Neuron (in vitro differentiated cells): ENCODE results near the gene METTL9.
"Not testable (repeated sequence)": the region's sequence is repeated elsewhere in the genome, so short reads cannot be mapped to it uniquely, and the experiment has no call there.

ENCODE experiments used
- H2AFZ ChIP-seq: one replicate; pipeline ENCODE4 v1.6.1; 2013; ENCODE audit warnings: low read depth, mild to moderate bottlenecking, inconsistent platforms, low read length, moderate library complexity
- H3K27me3 ChIP-seq: one replicate; pipeline ENCODE4 v1.6.1; 2013; ENCODE audit warnings: low read length; ENCODE audit not compliant: insufficient read depth
- H3K36me3 ChIP-seq: one replicate; pipeline ENCODE4 v1.6.1; 2013; ENCODE audit warnings: low read length; ENCODE audit not compliant: insufficient read depth
- H3K4me1 ChIP-seq: one replicate; pipeline ENCODE4 v1.6.1; 2013; ENCODE audit warnings: low read length; ENCODE audit not compliant: insufficient read depth
- H3K4me3 ChIP-seq: 2 replicates; pipeline ENCODE4 v1.5.1; 2013; ENCODE audit warnings: mild to moderate bottlenecking, low read length, moderate library complexity
- H3K9me3 ChIP-seq: one replicate; pipeline ENCODE4 v1.6.1; 2013; ENCODE audit warnings: low read length

Gene METTL9

GRCh38 chr16:21564367-21564766, 35.0 kb upstream of the METTL9 start:
- H2AFZ ChIP-seq, H3K36me3 ChIP-seq: not testable (repeated sequence)

GRCh38 chr16:21565507-21565860, 33.9 kb upstream of the METTL9 start:
- Histone ChIP-seq H3K4me1 (no peaks in the 10 kb centered on the region), H3K9me3 (no peaks in the 10 kb centered on the region), H2AFZ (no peak overlapping the region), H3K4me3 (no peak overlapping the region), H3K36me3 (no peaks in the 10 kb centered on the region), H3K27me3 (peaks cover 31% of the 10 kb centered on the region)

More at GRCh38 chr16:21564367-21564766, 35.0 kb upstream of the METTL9 start:
- not testable (repeated sequence) for H3K9me3 ChIP-seq, H3K4me1 ChIP-seq, H3K4me3 ChIP-seq
- peaks cover 34% of the 10 kb centered on the region for H3K27me3 ChIP-seq

GRCh38 chr16:21565861-21566669, 33.3 kb upstream of the METTL9 start:
- Histone ChIP-seq H2AFZ (no peak overlapping the region), H3K4me3 (no peak overlapping the region), H3K4me1 (no peaks in the 10 kb centered on the region), H3K27me3 (peaks cover 31% of the 10 kb centered on the region), H3K9me3 (no peaks in the 10 kb centered on the region), H3K36me3 (no peaks in the 10 kb centered on the region)

DNA sequence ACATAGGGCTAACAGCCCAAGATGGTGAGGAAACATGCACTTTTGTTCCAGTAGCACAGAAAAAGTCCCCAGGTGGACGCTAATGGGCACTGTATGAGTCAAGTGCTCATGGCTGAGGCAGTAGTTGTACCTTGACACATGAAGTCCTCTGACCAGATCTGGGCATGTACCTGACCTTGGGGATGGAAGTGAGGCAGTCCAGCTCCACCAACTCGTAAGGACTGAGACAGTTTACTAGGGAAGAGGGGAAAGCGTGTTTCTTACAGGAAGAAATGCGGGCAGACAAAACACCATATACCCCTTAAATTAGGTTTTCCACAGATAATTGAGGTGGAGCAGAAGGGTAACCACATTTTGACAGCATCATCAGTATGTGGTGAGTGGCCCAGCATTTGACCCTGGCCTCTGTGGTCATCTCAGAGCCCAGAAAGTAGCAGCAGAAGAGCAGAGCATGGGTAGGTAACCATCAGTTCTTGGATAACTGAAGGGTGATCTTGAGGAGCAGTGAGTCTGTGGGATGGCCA, 32.4 kb upstream of the METTL9 start:
- Histone ChIP-seq H3K4me1 (no peaks in the 10 kb centered on the region), H3K4me3 (no peak overlapping the region), H2AFZ (no peak overlapping the region), H3K9me3 (no peaks in the 10 kb centered on the region), H3K36me3 (no peaks in the 10 kb centered on the region), H3K27me3 (peaks cover 31% of the 10 kb centered on the region)

- H2AFZ ChIP-seq, H3K36me3 ChIP-seq, H3K4me3 ChIP-seq, H3K9me3 ChIP-seq, H3K4me1 ChIP-seq: not testable (repeated sequence)
- H3K27me3 ChIP-seq = peaks cover 26% of the 10 kb centered on the region
These were observed 31.9 kb upstream of the METTL9 start for GRCh38 chr16:21567496-21567895.

GRCh38 chr16:21568502-21569189, 30.7 kb upstream of the METTL9 start:
- H3K4me1 ChIP-seq = no peaks in the 10 kb centered on the region
- H2AFZ ChIP-seq = no peak overlapping the region
- H3K36me3 ChIP-seq = no peaks in the 10 kb centered on the region
- no peaks in the 10 kb centered on the region for H3K9me3 ChIP-seq
- H3K27me3 ChIP-seq = peaks cover 21% of the 10 kb centered on the region
- no peak overlapping the region for H3K4me3 ChIP-seq

DNA sequence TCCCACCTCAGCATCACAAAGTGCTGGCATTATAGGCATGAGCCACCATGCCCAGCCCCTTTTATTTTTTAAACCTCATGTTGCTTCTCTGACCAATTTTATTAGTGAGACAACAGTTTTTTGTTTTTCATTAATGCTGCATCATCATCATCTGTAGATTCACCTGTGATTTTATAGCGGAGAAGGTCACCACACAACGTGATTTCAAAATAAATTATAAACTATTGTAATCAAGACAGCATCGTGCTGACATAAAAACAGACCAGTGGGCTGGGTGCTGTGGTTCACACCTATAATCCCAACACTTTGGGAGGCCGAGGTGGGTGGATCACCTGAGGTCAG, 28.7 kb upstream of the METTL9 start:
- H3K4me3 ChIP-seq = no peak overlapping the region
- H3K4me1 ChIP-seq = no peaks in the 10 kb centered on the region
- no peak overlapping the region for H2AFZ ChIP-seq
- peaks cover 12% of the 10 kb centered on the region for H3K27me3 ChIP-seq
- no peaks in the 10 kb centered on the region for H3K9me3 ChIP-seq
- no peaks in the 10 kb centered on the region for H3K36me3 ChIP-seq

DNA sequence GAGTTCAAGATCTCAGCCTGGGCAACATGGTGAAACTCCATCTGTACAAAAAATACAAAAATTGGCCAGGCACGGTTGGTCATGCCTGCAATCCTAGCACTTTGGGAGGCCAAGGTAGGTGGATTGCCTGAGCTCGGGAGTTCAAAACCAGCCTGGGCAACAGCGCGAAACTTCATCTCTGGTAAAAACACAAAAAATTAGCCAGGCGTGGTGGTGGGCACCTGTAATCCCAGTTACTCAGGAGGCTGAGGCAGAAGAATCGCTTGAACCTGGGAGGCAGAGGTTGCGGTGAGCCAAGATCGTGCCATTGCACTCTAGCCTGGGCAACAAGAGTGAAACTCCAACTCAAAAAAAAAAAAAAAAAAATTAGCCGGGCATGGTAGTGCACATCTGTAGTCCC, 25.9 kb upstream of the METTL9 start:
- not testable (repeated sequence) for H3K36me3 ChIP-seq, H3K4me1 ChIP-seq, H3K27me3 ChIP-seq, H3K4me3 ChIP-seq, H2AFZ ChIP-seq, H3K9me3 ChIP-seq

GRCh38 chr16:21574372-21574771, 25.0 kb upstream of the METTL9 start:
- H3K4me1 ChIP-seq = no peaks in the 10 kb centered on the region
- H3K36me3 ChIP-seq = no peaks in the 10 kb centered on the region
- H3K4me3 ChIP-seq = no peak overlapping the region
- no peaks in the 10 kb centered on the region for H3K27me3 ChIP-seq
- no peaks in the 10 kb centered on the region for H3K9me3 ChIP-seq
- H2AFZ ChIP-seq = no peak overlapping the region

DNA sequence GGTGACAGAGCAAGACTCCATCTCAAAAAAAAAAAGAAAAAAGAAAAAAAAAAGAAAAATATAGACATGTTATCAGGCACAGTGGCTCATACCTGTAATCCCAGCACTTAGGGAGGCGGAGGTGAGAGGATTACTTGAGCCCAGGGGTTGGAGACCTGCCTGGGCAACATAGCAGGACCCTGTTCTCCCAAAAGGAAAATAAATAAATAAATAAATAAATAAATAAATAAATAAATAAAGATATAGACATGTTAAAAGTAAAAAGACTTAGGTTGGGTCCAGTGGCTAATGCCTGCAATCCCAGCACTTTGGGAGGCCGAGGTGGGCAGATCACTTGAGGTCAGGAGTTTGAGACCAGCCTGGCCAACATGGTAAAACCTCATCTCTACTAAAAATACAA, 23.1 kb upstream of the METTL9 start:
- not testable (repeated sequence) for H3K4me1 ChIP-seq, H3K9me3 ChIP-seq, H3K36me3 ChIP-seq, H3K27me3 ChIP-seq, H2AFZ ChIP-seq, H3K4me3 ChIP-seq

GRCh38 chr16:21577487-21577886, 21.9 kb upstream of the METTL9 start:
- H3K4me3 ChIP-seq, H2AFZ ChIP-seq, H3K4me1 ChIP-seq, H3K27me3 ChIP-seq, H3K9me3 ChIP-seq, H3K36me3 ChIP-seq: not testable (repeated sequence)

DNA sequence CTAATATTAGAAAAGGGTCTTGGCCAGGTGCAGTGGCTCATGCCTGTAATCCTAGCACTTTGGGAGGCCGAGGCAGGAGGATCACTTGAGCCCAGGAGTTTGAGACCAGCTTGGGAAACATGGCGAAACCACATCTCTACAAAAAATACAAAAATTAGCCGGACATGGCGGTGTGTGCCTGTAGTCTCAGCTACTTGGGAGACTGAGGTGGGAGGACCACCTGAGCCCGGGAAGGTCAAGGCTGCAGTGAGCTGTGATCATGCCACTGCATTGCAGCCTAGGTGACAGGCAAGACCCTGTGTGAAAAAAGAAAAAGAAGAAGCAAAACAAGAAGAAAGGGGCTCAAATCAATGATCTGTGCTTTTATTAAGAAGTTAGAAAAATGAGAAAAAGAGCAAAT, 21.1 kb upstream of the METTL9 start:
- not testable (repeated sequence) for H3K4me1 ChIP-seq, H3K27me3 ChIP-seq, H3K9me3 ChIP-seq, H3K4me3 ChIP-seq, H2AFZ ChIP-seq, H3K36me3 ChIP-seq

DNA sequence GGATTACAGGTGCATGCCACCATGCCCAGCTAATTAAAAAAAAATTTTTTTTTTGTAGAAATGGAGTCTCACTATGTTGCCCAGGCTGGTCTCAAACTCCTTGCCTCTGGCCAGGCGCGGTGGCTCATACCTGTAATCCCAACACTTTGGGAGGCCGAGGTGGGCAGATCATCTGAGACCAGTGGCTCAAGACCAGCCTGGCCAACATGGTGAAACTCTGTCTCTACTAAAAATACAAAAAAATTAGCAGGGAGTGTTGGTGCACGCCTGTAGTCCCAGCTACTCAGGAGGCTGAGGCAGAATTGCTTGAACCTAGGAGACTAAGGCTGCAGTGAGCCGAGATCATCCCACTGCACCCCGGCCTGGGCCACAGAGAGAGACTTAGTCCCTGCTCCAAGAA, 19.2 kb upstream of the METTL9 start:
- not testable (repeated sequence) for H3K27me3 ChIP-seq, H3K4me3 ChIP-seq, H3K36me3 ChIP-seq, H3K4me1 ChIP-seq, H2AFZ ChIP-seq, H3K9me3 ChIP-seq

DNA sequence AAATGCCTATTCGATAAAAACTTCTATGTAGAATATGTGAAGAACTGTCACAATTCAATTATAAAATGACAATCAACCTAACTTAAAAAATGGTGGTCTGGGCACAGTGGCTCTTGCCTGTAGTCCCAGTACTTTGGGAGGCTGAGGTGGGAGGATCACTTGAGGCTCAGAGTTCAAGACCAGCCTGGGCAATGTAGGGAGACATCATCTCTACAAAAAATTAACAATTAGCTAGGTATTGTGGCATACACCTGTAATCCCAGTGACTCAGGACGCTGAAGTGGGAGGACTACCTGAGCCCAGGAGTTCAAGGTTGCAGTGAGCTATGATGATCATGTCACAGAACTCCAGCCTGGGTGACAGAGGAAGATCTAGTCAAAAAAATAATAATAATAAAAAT, 18.6 kb upstream of the METTL9 start:
- Histone ChIP-seq H3K27me3 (no peaks in the 10 kb centered on the region), H3K9me3 (no peaks in the 10 kb centered on the region), H2AFZ (no peak overlapping the region), H3K36me3 (no peaks in the 10 kb centered on the region), H3K4me3 (no peak overlapping the region), H3K4me1 (no peaks in the 10 kb centered on the region)
